NCI-H2196 treated with DMSO at 0.1 percent for 48 hours (cell line): ENCODE measurements around the gene LDHAL6A.

Source experiments
- DNase-seq: peaks from one replicate; lab custom pipeline; 2025; ENCODE audit not compliant: unreplicated experiment; lab: John Stamatoyannopoulos, UW

Gene LDHAL6A

DNA sequence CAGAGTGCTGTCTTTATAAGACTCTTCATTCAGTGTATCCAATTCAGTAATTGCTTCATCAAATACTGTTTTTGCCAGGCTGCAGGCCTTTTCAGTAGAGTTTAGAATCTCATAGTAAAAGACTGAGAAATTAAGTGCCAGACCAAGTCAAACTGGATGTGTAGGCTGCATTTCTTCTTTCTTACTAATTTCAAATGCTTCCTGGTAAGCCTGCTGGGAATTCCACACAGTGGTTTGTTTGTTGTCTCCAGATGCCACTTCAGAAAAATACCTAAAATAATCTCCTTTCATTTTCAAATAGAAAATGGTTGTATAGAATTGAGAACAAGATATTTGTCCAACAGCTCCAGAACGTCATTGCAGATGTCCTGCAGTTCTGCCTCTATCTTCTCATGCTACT is 34.7 kb downstream of the LDHAL6A start:
- DNase-seq, result no peak

DNA sequence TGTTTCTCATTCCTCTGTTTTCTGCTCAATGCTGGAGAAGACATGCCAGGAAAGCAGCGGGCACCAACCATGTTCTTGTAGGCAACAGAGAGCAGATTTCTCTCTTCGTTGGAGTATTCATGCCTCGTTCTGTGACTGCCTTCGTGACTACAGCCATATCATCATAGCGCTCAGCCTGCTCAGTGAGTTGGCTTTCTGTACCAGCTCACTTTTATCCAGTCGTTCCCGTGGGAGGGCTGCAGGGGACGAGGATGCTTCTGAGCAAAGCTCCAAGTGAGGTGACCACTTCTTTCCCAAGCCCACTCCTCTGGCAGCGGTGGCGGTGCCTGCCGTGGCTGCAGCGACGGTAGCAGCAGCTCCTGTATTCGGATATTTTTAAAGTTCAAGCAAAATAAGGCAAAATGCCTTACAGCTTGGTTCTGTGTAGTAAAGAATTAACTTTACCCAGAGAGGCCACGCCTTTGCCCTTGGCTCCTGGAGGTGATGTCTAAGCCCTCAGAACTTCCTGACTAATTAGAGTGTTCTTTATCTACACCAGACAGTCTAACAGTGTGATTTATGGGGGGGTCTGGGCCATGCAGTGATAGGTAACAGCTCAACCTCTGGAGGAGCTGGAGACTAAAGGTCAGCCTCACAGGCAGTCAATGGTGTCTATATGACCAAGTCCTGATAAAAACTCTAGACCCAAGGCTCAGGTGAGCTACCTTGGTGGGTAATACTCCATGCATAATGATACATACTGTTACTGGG is 35.3 kb downstream of the LDHAL6A start:
- no peak for DNase-seq

- DNase-seq, result no peak
Measured at GRCh38 chr11:18491924-18492323, 36.3 kb downstream of the LDHAL6A start.

DNA sequence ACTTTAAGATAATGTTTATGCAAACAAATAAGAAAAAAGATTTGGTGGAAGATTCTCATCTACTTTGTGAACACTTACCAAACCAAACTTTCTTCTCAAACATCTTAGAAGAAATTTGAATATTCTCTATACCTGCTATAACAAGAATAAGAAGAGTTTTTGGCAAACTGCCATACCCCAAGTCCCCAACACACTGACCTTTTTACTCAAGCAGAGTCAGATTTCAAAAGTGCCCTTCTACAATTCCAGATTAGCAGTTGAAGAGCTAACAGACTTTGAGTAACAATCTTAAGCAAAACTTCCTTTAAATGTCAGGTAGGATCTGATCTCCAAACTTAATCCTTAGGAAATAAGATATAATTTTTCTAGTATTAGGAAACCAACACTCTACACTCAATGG is 37.2 kb downstream of the LDHAL6A start:
- DNase-seq, result peak; percentile 13

GRCh38 chr11:18493310-18493709 is 37.7 kb downstream of the LDHAL6A start:
- DNase-seq, result no peak

DNA sequence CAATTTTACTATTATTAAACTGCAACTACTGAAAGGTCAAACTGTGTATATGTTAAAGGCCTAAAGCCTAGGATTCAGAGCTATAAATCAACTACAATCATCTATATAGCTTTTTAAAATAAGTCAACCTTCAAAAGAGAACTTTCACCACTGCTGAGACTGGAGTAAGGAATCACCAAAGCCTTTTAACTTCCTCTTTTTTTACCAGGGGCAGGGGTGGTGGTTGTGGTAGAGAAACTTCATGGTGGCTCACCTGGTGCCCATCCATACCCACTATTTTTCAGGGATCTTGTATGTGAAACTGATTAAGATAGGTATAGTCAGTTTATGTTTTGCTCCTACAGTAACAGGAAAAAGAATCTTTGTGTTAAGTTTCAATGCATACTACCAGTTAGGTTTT is 39.6 kb downstream of the LDHAL6A start:
- no peak for DNase-seq

GRCh38 chr11:18495703-18496102 is 40.0 kb downstream of the LDHAL6A start:
- no peak for DNase-seq

- DNase-seq, result no peak
Measured at GRCh38 chr11:18498039-18498438, 42.4 kb downstream of the LDHAL6A start.

GRCh38 chr11:18501629-18502028 is 46.0 kb downstream of the LDHAL6A start:
- DNase-seq, result no peak

DNA sequence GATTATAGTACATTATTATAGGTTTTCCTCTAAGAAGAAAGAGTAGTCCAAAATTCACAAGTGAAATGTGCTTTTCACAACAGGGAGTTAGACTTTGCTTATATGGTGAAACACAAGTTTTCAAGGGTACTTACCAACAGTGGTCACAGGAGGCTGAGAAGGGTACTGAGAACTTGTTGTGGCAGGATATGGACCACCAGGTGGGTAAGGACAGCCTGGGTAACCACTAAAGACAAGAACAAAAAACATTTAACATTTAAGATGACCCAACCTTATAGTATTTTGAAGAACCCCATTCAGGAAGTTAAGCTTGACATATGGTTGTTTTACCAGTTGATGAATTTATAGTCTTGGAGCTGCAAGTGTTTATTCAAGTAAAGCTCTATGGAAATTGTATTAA is 46.7 kb downstream of the LDHAL6A start:
- no peak for DNase-seq

DNA sequence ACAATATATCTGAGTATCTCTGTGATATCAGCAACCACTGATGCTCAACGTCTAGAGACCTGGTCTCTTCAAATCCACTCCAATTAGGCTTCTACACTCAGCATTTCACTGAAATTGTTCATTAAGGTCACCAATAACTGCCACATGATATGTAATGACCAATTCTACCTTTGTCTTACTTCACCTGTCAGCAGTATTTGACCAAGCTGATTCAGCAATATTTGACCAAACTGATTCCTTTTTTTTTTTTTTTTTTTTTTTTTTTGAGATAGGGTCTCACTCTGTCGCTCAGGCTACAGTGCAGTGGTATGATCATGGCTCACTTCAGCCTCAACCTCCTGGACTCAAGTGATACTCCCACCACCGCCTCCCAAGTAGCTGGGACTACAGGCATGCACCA is 65.5 kb downstream of the LDHAL6A start:
- DNase-seq, result no peak

- no peak for DNase-seq
Measured at GRCh38 chr11:18522388-18522787, 66.7 kb downstream of the LDHAL6A start.

DNA sequence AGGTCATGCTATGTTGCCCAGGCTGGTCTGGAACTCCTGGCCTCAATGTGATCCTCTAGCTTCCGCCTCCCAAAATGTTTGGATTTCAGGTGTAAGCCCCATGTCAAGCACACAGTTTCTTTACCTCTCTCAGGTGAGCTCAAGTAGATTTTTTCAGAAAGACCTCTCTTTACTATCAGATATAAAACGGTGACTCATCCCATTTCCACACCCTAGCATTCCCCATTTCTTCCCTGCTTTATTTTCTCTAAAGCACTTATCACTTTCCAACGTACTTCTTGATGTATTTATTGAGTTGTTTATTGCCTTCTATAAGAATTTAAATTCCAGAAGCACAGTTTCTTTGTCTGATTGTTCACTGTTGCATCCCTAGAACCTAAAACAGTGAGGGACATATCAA is 67.4 kb downstream of the LDHAL6A start:
- DNase-seq, result no peak

- no peak for DNase-seq
Measured at GRCh38 chr11:18524248-18524647, 68.6 kb downstream of the LDHAL6A start.

- no peak for DNase-seq
Measured at GRCh38 chr11:18526130-18526520, 70.5 kb downstream of the LDHAL6A start.

GRCh38 chr11:18526521-18527296 is 71.1 kb downstream of the LDHAL6A start, which contains the start of gene TSG101:
Gene TSG101 (minus strand): TSS chr11:18526942. CDS start chr11:18526816, 126 bp downstream.
- peak; percentile 78 for DNase-seq

GRCh38 chr11:18527512-18527911 is 71.9 kb downstream of the LDHAL6A start:
- DNase-seq, result no peak
